ENCODE measurements around the gene STPG2. TPM values are rescaled to one million over a fixed set of nuclear protein-coding genes. Genes with fewer than 3 reads are reported as not detected.

Gene STPG2
- under 1 TPM in 1 of 2 experiments, not detected in 1; 0.47 TPM for total RNA-seq
- under 1 TPM in 2 of 3 donors, not detected in 1; 0.09 to 0.10 TPM for polyA plus RNA-seq
- total RNA-seq, result 0 to 1.1 (median 0.35) reads per million in 6 experiments

DNA sequence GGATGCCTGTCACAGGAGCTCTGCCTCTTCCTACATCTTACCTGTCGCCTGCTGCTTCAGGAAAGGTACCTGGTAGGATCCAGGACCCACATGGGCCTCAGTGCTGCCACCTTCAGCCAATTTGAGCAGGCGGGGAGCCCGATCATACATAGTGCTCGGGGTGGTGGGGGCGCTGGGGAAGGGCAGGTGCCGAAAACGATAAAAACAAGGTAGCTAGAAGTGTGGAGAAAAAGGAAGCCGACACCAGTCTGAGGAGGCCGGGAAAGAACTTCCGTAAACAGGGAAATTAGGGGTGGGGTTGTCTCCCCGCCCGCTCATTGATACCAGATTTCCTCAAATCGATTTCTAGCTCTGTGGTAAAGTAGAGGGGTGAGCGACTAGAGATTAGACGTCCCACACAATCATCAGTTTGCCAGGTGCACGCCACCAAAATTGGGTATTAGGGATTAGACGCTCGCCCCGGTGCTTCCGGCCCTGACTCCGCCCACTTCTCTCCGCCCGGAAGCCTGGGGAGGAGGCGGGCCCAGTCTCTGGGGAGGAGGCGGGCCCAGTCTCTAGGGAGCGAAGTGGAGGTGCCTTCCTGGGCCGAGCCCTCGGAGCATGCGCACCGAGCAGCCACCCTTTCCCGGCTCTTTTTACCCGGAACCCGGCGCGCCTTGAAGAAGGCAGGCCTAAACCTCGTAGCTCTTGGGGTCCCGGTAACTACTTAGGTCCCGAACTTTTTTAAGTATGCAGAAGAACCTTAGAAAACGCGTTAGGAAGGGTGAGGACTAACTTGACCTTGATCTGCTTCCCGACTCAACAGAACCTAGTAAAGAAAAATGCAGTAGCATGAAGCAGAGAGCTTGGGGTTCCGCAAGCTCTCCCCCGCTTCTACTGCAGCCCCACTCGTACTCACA, at the start of gene STPG2:
TSS of gene STPG2 (minus strand) at position 476 of the 899 bp plus-strand sequence.
- no peaks in the 10 kb centered on the region for H3K9me3 Mint-ChIP-seq
- peaks cover 5 to 26% (median 18%) of the 10 kb centered on the region in 4 donors for H3K4me1 Mint-ChIP-seq
- POLR2A ChIA-PET, result interaction anchor here (0.6 to 2.3 kb wide), 12 partner anchors 8 to 1806 kb away, joined by 3 to 40 read pairs (median 4); partner anchors contain the start of genes ADH5, EIF4E, METAP1 and RAP1GDS1
- no peaks in the 10 kb centered on the region for H3K36me3 Mint-ChIP-seq
- peak; percentile 95 to 97 for ATAC-seq
- peak within 1 kb of the TSS; percentile 89 to 99 (median 93) for H3K4me3 Mint-ChIP-seq
- peak; percentile 85 to 95 (median 91) for DNase-seq
- H3K27me3 Mint-ChIP-seq, result no peaks in the 10 kb centered on the region
- H3K27ac Mint-ChIP-seq, result peak within 1 kb of the TSS; percentile 94 to 99 (median 98)

DNA sequence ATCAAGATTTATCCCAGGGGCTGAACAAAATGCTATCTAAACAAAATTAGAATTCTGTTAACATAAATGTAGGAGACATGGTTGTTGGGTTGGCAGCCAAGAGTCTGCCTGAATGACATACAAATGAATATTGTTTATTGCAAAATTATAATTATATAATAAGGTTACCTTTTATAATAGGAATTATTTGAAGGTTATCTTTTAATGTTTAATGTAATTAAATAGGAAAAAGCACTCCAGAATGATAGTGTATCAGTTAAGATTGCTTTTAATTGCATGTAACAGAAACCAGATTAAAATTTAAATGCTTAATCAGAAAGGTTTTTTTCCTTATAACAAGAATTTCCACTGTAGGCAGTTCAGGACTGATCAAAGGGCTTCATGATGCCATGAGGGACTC, 42.0 kb upstream of the STPG2 start:
- Mint-ChIP-seq H3K4me3 (no peak overlapping the region), H3K27ac (no peak overlapping the region), H3K9me3 (peaks cover 0 to 3% (median 1%) of the 10 kb centered on the region in 9 donors), H3K27me3 (peaks cover 0 to 6% (median 0%) of the 10 kb centered on the region in 5 donors), H3K36me3 (no peaks in the 10 kb centered on the region), H3K4me1 (no peaks in the 10 kb centered on the region)
- no peak for DNase-seq
- ATAC-seq, result no peak
- POLR2A ChIA-PET, result no interaction called here

DNA sequence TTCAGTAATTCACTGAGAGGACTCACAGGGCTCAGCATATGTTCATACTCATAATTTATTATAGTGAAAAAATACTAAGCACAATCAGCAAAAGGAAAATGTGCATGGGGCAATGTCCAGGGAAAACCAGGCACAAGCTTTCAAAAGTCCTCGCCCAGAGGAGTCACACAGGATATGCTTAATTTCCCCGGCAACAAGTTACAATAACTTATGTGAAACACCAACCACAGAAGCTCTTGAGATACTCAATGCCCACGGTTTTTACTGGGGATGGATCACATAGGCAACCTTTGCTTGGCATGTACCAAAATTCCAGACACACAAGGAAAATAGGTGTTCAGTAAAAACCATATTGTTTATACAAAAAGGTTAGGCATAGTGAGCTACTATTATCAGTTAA, 38.5 kb upstream of the STPG2 start:
- Mint-ChIP-seq H3K27me3 (no peaks in the 10 kb centered on the region), H3K4me3 (no peak overlapping the region), H3K9me3 (no peaks in the 10 kb centered on the region), H3K4me1 (peaks cover 0 to 1% (median 0%) of the 10 kb centered on the region in 4 donors), H3K36me3 (no peaks in the 10 kb centered on the region), H3K27ac (no peak overlapping the region)
- POLR2A ChIA-PET, result no interaction called here
- no peak for DNase-seq
- no peak for ATAC-seq

GRCh38 chr4:98179951-98180350, 36.7 kb upstream of the STPG2 start:
- ATAC-seq (no peak), DNase-seq (no peak)
- Mint-ChIP-seq H3K9me3 (no peaks in the 10 kb centered on the region), H3K27ac (no peak overlapping the region), H3K36me3 (no peaks in the 10 kb centered on the region), H3K4me3 (no peak overlapping the region), H3K4me1 (peaks cover 0 to 1% (median 0%) of the 10 kb centered on the region in 4 donors), H3K27me3 (no peaks in the 10 kb centered on the region)
- POLR2A ChIA-PET, result no interaction called here

- no peak for ATAC-seq
- POLR2A ChIA-PET, result no interaction called here
- H3K27ac Mint-ChIP-seq, result no peak overlapping the region
- DNase-seq, result no peak
- H3K36me3 Mint-ChIP-seq, result no peaks in the 10 kb centered on the region
- H3K4me3 Mint-ChIP-seq, result no peak overlapping the region
- H3K4me1 Mint-ChIP-seq, result peaks cover 0 to 1% (median 0%) of the 10 kb centered on the region in 4 donors
- H3K9me3 Mint-ChIP-seq, result no peaks in the 10 kb centered on the region
- H3K27me3 Mint-ChIP-seq, result peaks cover 0 to 2% (median 0%) of the 10 kb centered on the region in 5 donors
Measured at GRCh38 chr4:98176531-98176930, 33.3 kb upstream of the STPG2 start.

- Mint-ChIP-seq H3K9me3 (no peaks in the 10 kb centered on the region), H3K4me1 (no peaks in the 10 kb centered on the region)
Measured at GRCh38 chr4:98170035-98170434, 26.8 kb upstream of the STPG2 start.

DNA sequence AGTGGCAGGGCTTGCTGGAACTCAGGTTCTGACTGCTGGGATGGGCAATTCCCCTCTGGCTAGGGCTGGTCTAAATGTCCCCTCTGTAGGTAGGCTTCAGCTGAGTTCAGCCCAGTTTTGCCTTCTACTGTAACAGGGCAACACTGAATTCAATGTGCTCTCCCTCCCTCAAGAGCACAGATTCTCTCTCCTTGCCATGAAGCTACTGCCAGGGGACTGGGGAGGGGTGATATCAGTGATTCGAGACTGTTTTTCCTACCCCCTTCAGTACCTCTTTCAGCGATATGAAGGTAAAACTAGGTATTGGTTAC, 23.4 kb upstream of the STPG2 start:
- Mint-ChIP-seq H3K4me1 (peaks cover 0 to 3% (median 0%) of the 10 kb centered on the region in 4 donors), H3K27me3 (peaks cover 0 to 2% (median 0%) of the 10 kb centered on the region in 5 donors), H3K4me3 (no peak overlapping the region), H3K27ac (no peak overlapping the region), H3K36me3 (no peaks in the 10 kb centered on the region), H3K9me3 (peaks cover 0 to 5% (median 0%) of the 10 kb centered on the region in 9 donors)
- DNase-seq (no peak), ATAC-seq (no peak)
- POLR2A ChIA-PET, result interaction anchor here (0.6 kb wide), 1 partner anchor 1396 kb away, joined by 6 read pairs; no protein-coding TSS in a partner anchor

More at GRCh38 chr4:98170035-98170434, 26.8 kb upstream of the STPG2 start:
- ATAC-seq (no peak), DNase-seq (no peak)
- H3K27ac Mint-ChIP-seq, result no peak overlapping the region
- H3K36me3 Mint-ChIP-seq, result no peaks in the 10 kb centered on the region
- POLR2A ChIA-PET, result interaction anchor here (0.6 kb wide), 1 partner anchor 916 kb away, joined by 7 read pairs; no protein-coding TSS in a partner anchor
- H3K27me3 Mint-ChIP-seq, result peaks cover 0 to 2% (median 0%) of the 10 kb centered on the region in 5 donors
- no peak overlapping the region for H3K4me3 Mint-ChIP-seq

GRCh38 chr4:98166025-98166730, 22.9 kb upstream of the STPG2 start:
- POLR2A ChIA-PET, result interaction anchor here (0.6 kb wide), 1 partner anchor 1396 kb away, joined by 6 read pairs; no protein-coding TSS in a partner anchor
- Mint-ChIP-seq H3K36me3 (no peaks in the 10 kb centered on the region), H3K27ac (no peak overlapping the region), H3K27me3 (peaks cover 0 to 2% (median 0%) of the 10 kb centered on the region in 5 donors), H3K4me1 (peaks cover 0 to 3% (median 0%) of the 10 kb centered on the region in 4 donors), H3K9me3 (peaks cover 0 to 5% (median 0%) of the 10 kb centered on the region in 9 donors), H3K4me3 (no peak overlapping the region)
- ATAC-seq, result no peak
- DNase-seq, result no peak

GRCh38 chr4:98162696-98163095, 19.4 kb upstream of the STPG2 start:
- H3K4me1 Mint-ChIP-seq, result peaks cover 0 to 3% (median 0%) of the 10 kb centered on the region in 4 donors
- POLR2A ChIA-PET, result no interaction called here
- ATAC-seq (no peak), DNase-seq (no peak)
- no peak overlapping the region for H3K27ac Mint-ChIP-seq
- peaks cover 0 to 5% (median 0%) of the 10 kb centered on the region in 9 donors for H3K9me3 Mint-ChIP-seq
- H3K27me3 Mint-ChIP-seq, result peaks cover 0 to 4% (median 0%) of the 10 kb centered on the region in 5 donors
- no peaks in the 10 kb centered on the region for H3K36me3 Mint-ChIP-seq
- H3K4me3 Mint-ChIP-seq, result no peak overlapping the region

- POLR2A ChIA-PET, result interaction anchor here (1.3 kb wide), 1 partner anchor 8 kb away, joined by 3 read pairs; the partner anchor contains the start of gene STPG2
- H3K27ac Mint-ChIP-seq, result peak overlapping the region in 2 of 10 donors; percentile 3 to 74
Measured at GRCh38 chr4:98151145-98151924, 8.1 kb upstream of the STPG2 start.

DNA sequence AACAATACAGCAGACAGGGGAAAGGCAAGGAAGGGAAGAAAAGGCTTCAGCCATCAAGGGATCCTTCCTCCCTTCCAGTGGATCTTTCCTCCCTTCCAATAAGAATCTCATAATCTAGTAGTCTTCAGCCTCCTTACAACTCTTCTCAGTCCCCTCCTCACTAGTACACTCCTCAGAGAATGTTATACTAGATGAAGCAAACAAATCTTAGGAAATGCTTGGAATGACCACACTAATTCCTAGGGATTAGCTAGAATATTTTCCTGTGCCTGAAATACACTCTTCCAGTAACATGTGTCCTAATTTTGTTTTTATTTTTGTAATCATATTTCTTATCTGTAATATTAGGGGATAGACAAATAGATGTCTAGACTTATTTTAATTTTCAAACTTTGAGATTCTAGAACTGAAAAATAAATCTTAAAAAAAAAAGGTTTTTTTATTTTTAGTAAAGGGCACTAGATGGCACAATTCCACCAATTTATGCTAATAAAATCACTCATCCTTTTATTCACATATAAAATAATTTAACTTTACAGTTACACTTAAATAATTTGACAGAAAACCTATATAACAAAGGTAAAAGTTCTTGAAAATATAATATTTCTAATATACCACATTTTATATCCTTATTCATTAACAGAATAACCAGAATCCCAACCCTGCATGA, 7.0 kb upstream of the STPG2 start:
- Mint-ChIP-seq H3K9me3 (no peaks in the 10 kb centered on the region), H3K36me3 (no peaks in the 10 kb centered on the region), H3K4me3 (no peak overlapping the region), H3K4me1 (peaks cover 0 to 19% (median 8%) of the 10 kb centered on the region in 4 donors), H3K27me3 (peaks cover 0 to 3% (median 1%) of the 10 kb centered on the region in 5 donors), H3K27ac (peak overlapping the region in 1 of 10 donors; percentile 48)
- POLR2A ChIA-PET, result no interaction called here
- no peak for DNase-seq
- ATAC-seq, result no peak

More at GRCh38 chr4:98151145-98151924, 8.1 kb upstream of the STPG2 start:
- Mint-ChIP-seq H3K4me1 (peaks cover 0 to 19% (median 8%) of the 10 kb centered on the region in 4 donors), H3K36me3 (no peaks in the 10 kb centered on the region), H3K4me3 (peak overlapping the region in 4 of 10 donors; percentile 5 to 46 (median 18)), H3K9me3 (no peaks in the 10 kb centered on the region), H3K27me3 (peaks cover 0 to 3% (median 1%) of the 10 kb centered on the region in 5 donors)
- DNase-seq (no peak), ATAC-seq (peak in 1 of 2 donors; percentile 23)

All from naive thymus-derived CD8-positive, alpha-beta T cell (primary cell).